Panc1 (cell line): ENCODE results near the gene TNNC1. TPM values are rescaled to one million over a fixed set of nuclear protein-coding genes. Genes with fewer than 3 reads are reported as not detected.

Experiments
- ATAC-seq: fragments of 200-7000 bp; cut with Tn5 transposase; 2 replicates; pipeline ENCODE4 v1.9.1; 2020; ENCODE audit warnings: mild to moderate bottlenecking, moderate library complexity
- BruUV-seq: library from RNA; stranded (reverse); fragments of 400-500 nt; replicated peaks from 2 replicates; lab custom pipeline; 2021; lab: Mats Ljungman, UMichigan
- CTCF ChIA-PET: fragments of 300-600 bp; sonication (Branson Sonifier 250); formaldehyde crosslinking; loops from one replicate; lab custom pipeline; 2022; ENCODE audit warnings: antibody characterized with exemption; lab: Charles Lee
- POLR2A ChIA-PET: fragments of 300-600 bp; sonication (Branson Sonifier 250); formaldehyde crosslinking; loops from one replicate; lab custom pipeline; 2022; ENCODE audit warnings: antibody characterized with exemption; lab: Charles Lee
- DNase-seq: peaks from one replicate; pipeline ENCODE4 v3.0.0-alpha.2; 2010; ENCODE audit warnings: low read depth, low spot score
- H3K27ac ChIP-seq: 2 replicates; pipeline ENCODE4 v1.5.1; 2011; ENCODE audit warnings: mild to moderate bottlenecking, low read length, inconsistent platforms
- H3K27me3 ChIP-seq: fragments of 200-500 bp; sonication (Bioruptor generic); 2 replicates; pipeline ENCODE4 v1.6.0; 2014; ENCODE audit warnings: low read length, inconsistent platforms; ENCODE audit not compliant: control insufficient read depth, insufficient read depth
- H3K36me3 ChIP-seq: fragments of 200-500 bp; sonication (Bioruptor generic); 2 replicates; pipeline ENCODE4 v1.5.1; 2014; ENCODE audit warnings: inconsistent platforms, mild to moderate bottlenecking, low read length, moderate library complexity; ENCODE audit not compliant: control insufficient read depth, insufficient read depth
- H3K4me1 ChIP-seq: 2 replicates; pipeline ENCODE4 v1.5.1; 2011; ENCODE audit warnings: inconsistent platforms, mild to moderate bottlenecking, low read length, moderate library complexity; ENCODE audit not compliant: control insufficient read depth, insufficient read depth
- H3K4me3 ChIP-seq, 2 experiments: 2 replicates each; pipeline ENCODE4 v1.5.1; 2011 to 2012; ENCODE audit warnings: low read depth in 2 of 2, low read length in 2 of 2, mild to moderate bottlenecking in 2 of 2, inconsistent platforms in 1 of 2, moderate library complexity in 1 of 2
- H3K9me3 ChIP-seq: fragments of 200-500 bp; sonication (Bioruptor generic); 2 replicates; pipeline ENCODE4 v1.5.1; 2014; ENCODE audit warnings: low read depth, mild to moderate bottlenecking, inconsistent platforms, low read length, moderate library complexity; ENCODE audit not compliant: control insufficient read depth, insufficient read depth
- CTCF ChIP-seq: fragments of 450-650 bp; IDR thresholded peaks from 2 replicates; pipeline ENCODE4 v1.5.1; 2017; ENCODE audit warnings: mild to moderate bottlenecking
- POLR2AphosphoS5 ChIP-seq: IDR thresholded peaks from 2 replicates; pipeline ENCODE4 v1.6.1; 2012; ENCODE audit warnings: mild to moderate bottlenecking, low read depth, low read length, moderate library complexity
- REST ChIP-seq, 2 experiments: IDR thresholded peaks; 2 replicates each; pipeline ENCODE4 v1.6.1; 2011 to 2012; ENCODE audit warnings: low read depth in 2 of 2, control low read depth in 1 of 2, low read length in 1 of 2, mild to moderate bottlenecking in 1 of 2, moderate library complexity in 1 of 2; ENCODE audit not compliant: insufficient read depth in 1 of 2
- SIN3A ChIP-seq: IDR thresholded peaks from 2 replicates; pipeline ENCODE4 v1.6.1; 2012; ENCODE audit warnings: low read depth, mild to moderate bottlenecking, low read length, moderate library complexity, borderline replicate concordance; ENCODE audit not compliant: insufficient read depth
- TCF7L2 ChIP-seq: IDR thresholded peaks from 2 replicates; pipeline ENCODE4 v1.6.1; 2011; ENCODE audit warnings: mild to moderate bottlenecking, low read depth, low read length, inconsistent platforms
- in situ Hi-C: cut with HindIII; loops from 2 replicates; pipeline ENCODE4 v1.10.0; 2016; ENCODE audit warnings: low sequenced_read_pairs, low pct_unique_long_range_greater_than_20kb
- intact Hi-C: fragments of 100-400 bp; cut with micrococcal nuclease; formaldehyde crosslinking; loops from one replicate; pipeline ENCODE4 v1.10.0; 2022; ENCODE audit not compliant: unreplicated experiment
- total RNA-seq: library from RNA; stranded (reverse); gene quantifications from one replicate; pipeline ENCODE4 v1.2.1, GENCODE V29; 2021; ENCODE audit not compliant: unreplicated experiment

Gene TNNC1
- total RNA-seq, 1 experiment from 2014 or later: 5.2 TPM

GRCh38 chr3:52441091-52441771 is 12.6 kb downstream of the TNNC1 start:
- in situ Hi-C loops: no loop called here
- CTCF ChIA-PET: no interaction called here
- intact Hi-C loops: no loop called here
- H3K4me1 ChIP-seq: no peaks in the 10 kb centered on the region
- DNase-seq (no peak), ATAC-seq (no peak)
- H3K9me3 ChIP-seq: no peaks in the 10 kb centered on the region
- no peak overlapping the region for H3K27ac ChIP-seq
- no peaks in the 10 kb centered on the region for H3K36me3 ChIP-seq
- no peak overlapping the region for H3K4me3 ChIP-seq
- POLR2A ChIA-PET: no interaction called here
- TF ChIP-seq POLR2AphosphoS5 (no peak), CTCF (no peak), TCF7L2 (no peak), REST (IDR thresholded peaks at IDR 0.05; ENCODE audit: insufficient read depth in 1 of 2, low read depth in 2 of 2, low read length in 1 of 2) (no peak)
- no peaks in the 10 kb centered on the region for H3K27me3 ChIP-seq
- BruUV-seq: no TSS peak

DNA sequence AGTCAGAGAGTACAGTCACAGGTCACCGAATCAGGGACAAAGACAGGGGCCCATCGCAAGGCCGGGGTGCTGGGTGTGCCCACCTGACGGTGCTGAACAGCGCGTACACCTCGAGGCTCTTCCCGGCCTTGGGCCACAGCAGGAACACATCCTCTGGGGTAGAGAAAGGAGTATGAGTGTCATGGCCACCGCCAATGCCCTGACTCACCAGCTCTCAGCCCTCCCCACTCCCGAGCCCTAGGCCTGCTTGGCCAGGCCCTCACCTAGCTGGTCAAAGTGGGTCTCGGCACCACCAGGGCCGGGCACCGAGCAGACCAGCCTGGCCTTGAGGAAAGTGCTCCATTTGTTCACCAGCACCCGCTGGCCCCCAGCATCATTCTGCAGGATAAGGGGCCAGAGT is 13.2 kb downstream of the TNNC1 start:
- Histone ChIP-seq H3K27me3 (no peaks in the 10 kb centered on the region), H3K4me1 (no peaks in the 10 kb centered on the region), H3K9me3 (no peaks in the 10 kb centered on the region), H3K27ac (no peak overlapping the region), H3K4me3 (no peak overlapping the region), H3K36me3 (no peaks in the 10 kb centered on the region)
- TF ChIP-seq SIN3A: no peak
- intact Hi-C loops (no loop called here), in situ Hi-C loops (no loop called here)
- no TSS peak for BruUV-seq
- ATAC-seq (no peak), DNase-seq (no peak)
- CTCF ChIA-PET: no interaction called here
- POLR2A ChIA-PET: no interaction called here

- DNase-seq: no peak
- H3K4me3 ChIP-seq: no peak overlapping the region
- no peaks in the 10 kb centered on the region for H3K36me3 ChIP-seq
- no peaks in the 10 kb centered on the region for H3K27me3 ChIP-seq
- ChIA-PET CTCF (no interaction called here), POLR2A (no interaction called here)
- H3K27ac ChIP-seq: no peak overlapping the region
- no peak for ATAC-seq
- intact Hi-C loops: no loop called here
- BruUV-seq: no TSS peak
- in situ Hi-C loops: no loop called here
- TF ChIP-seq POLR2AphosphoS5 (no peak), CTCF (no peak)
- H3K4me1 ChIP-seq: no peaks in the 10 kb centered on the region
- H3K9me3 ChIP-seq: no peaks in the 10 kb centered on the region
Measured at GRCh38 chr3:52440249-52440551, 13.6 kb downstream of the TNNC1 start.
